CD4-positive, alpha-beta memory T cell (primary cell): Measurements from ENCODE around the gene BBX. TPM values are rescaled to one million over a fixed set of nuclear protein-coding genes. Genes with fewer than 3 reads are reported as not detected.

Experiments used
- CTCF ChIA-PET: fragments of 350-600 bp; sonication (Branson Sonifier 250); formaldehyde crosslinking; loops from one replicate; lab custom pipeline; 2021; ENCODE audit warnings: inconsistent platforms; ENCODE audit not compliant: partially characterized antibody; lab: Charles Lee
- POLR2A ChIA-PET: fragments of 350-600 bp; sonication (Branson Sonifier 250); formaldehyde crosslinking; loops from one replicate; lab custom pipeline; 2021; ENCODE audit not compliant: partially characterized antibody; lab: Charles Lee
- DNase-seq, 5 donors: peaks; one replicate each; pipeline versions ENCODE4 v3.0.0 to v3.0.0-alpha.2; 2020 to 2022; ENCODE audit warnings: mixed read lengths in 1 of 5
- H3K27ac ChIP-seq: one replicate; pipeline ENCODE4 v1.7.0; 2013; ENCODE audit warnings: low read depth, low read length
- H3K27me3 ChIP-seq: 2 replicates; pipeline ENCODE4 v1.7.0; 2013; ENCODE audit warnings: mild to moderate bottlenecking, low read length, moderate library complexity; ENCODE audit not compliant: insufficient read depth
- H3K36me3 ChIP-seq: 2 replicates; pipeline ENCODE4 v1.7.0; 2013; ENCODE audit warnings: mild to moderate bottlenecking, low read length, moderate library complexity; ENCODE audit not compliant: insufficient read depth
- H3K4me1 ChIP-seq: 2 replicates; pipeline ENCODE4 v1.7.0; 2013; ENCODE audit warnings: mild to moderate bottlenecking, low read length, moderate library complexity; ENCODE audit not compliant: insufficient read depth
- H3K4me3 ChIP-seq, 2 donors: one replicate each; pipeline ENCODE4 v1.7.0; 2013; ENCODE audit warnings: low read length in 2 of 2, mild to moderate bottlenecking in 1 of 2
- H3K9me3 ChIP-seq, 2 donors: one replicate each; pipeline ENCODE4 v1.7.0; 2013; ENCODE audit warnings: low read length in 2 of 2, control low read depth in 1 of 2; ENCODE audit not compliant: control insufficient read depth in 1 of 2
- H3K27ac Mint-ChIP-seq, 7 donors: one replicate each; pipeline ENCODE4 v1.8.0; 2020 to 2021; ENCODE audit warnings: mixed read lengths in 7 of 7, mild to moderate bottlenecking in 6 of 7, inconsistent platforms in 3 of 7, moderate library complexity in 3 of 7
- H3K27me3 Mint-ChIP-seq, 2 donors: one replicate each; pipeline ENCODE4 v1.8.0; 2020 to 2021; ENCODE audit warnings: mixed read lengths in 2 of 2
- H3K36me3 Mint-ChIP-seq, 2 donors: one replicate each; pipeline ENCODE4 v1.8.0; 2020 to 2021; ENCODE audit warnings: mixed read lengths in 2 of 2, inconsistent platforms in 1 of 2, mild to moderate bottlenecking in 1 of 2
- H3K4me1 Mint-ChIP-seq, 4 donors: one replicate each; pipeline ENCODE4 v1.8.0; 2020 to 2021; ENCODE audit warnings: mixed read lengths in 4 of 4, mild to moderate bottlenecking in 1 of 4
- H3K4me3 Mint-ChIP-seq, 8 donors: one replicate each; pipeline ENCODE4 v1.8.0; 2020 to 2021; ENCODE audit warnings: mixed read lengths in 8 of 8, mild to moderate bottlenecking in 7 of 8, moderate library complexity in 6 of 8, inconsistent platforms in 3 of 8
- H3K9me3 Mint-ChIP-seq, 8 donors: one replicate each; pipeline ENCODE4 v1.8.0; 2020 to 2021; ENCODE audit warnings: mixed read lengths in 8 of 8, mild to moderate bottlenecking in 5 of 8, inconsistent platforms in 3 of 8, moderate library complexity in 1 of 8
- intact Hi-C: fragments of 100-400 bp; cut with micrococcal nuclease; formaldehyde crosslinking; loops from one replicate; pipeline ENCODE4 v1.15.1; 2023
- polyA plus RNA-seq, 2 donors: library from polyadenylated mRNA; unstranded; fragments of 300-500 nt; fragmentation: Illumina TruSeq; gene quantifications; one replicate each; pipeline ENCODE4 v1.2.3, GENCODE V29; 2021
- total RNA-seq, 2 experiments: library from RNA; stranded (reverse); gene quantifications; one replicate each; pipeline ENCODE4 v1.2.3, GENCODE V29; 2021

Gene BBX
- total and polyA plus RNA-seq, 4 experiments from 2014 or later, result 85.4 to 101 (median 96.5) TPM

GRCh38 chr3:107654218-107654617 is 131.5 kb downstream of the BBX start:
- Histone ChIP-seq H3K27ac (no peak overlapping the region), H3K4me1 (no peaks in the 10 kb centered on the region), H3K9me3 (no peaks in the 10 kb centered on the region), H3K4me3 (no peak overlapping the region), H3K27me3 (no peaks in the 10 kb centered on the region), H3K36me3 (no peaks in the 10 kb centered on the region)
- Mint-ChIP-seq H3K4me3 (no peak overlapping the region), H3K36me3 (peaks cover 5 to 6% of the 10 kb centered on the region in 2 donors), H3K27ac (no peak overlapping the region), H3K27me3 (no peaks in the 10 kb centered on the region), H3K4me1 (peaks cover 18 to 20% (median 19%) of the 10 kb centered on the region in 4 donors), H3K9me3 (no peaks in the 10 kb centered on the region)
- ChIA-PET CTCF (no interaction called here), POLR2A (no interaction called here)
- DNase-seq, result no peak
- intact Hi-C loops, result no loop called here

DNA sequence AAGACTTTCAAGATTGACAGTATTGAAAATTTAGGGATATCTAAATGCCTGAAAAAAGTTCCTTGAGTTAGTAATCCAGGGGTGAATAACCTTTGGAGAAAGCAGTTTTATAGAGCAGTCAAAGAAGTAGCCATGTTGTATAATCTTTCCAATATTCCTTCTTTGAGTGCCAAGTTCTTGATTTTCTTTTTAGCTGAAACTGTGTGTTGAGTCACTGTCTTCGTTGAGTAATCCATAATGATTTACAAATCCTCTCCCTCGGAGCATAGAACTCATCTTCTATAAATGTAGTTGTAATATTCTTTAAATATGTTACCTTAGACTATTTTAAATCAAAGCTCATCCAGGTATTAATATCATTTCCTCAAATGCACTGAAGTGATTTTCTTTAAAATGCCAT is 135.2 kb downstream of the BBX start:
- Histone ChIP-seq H3K4me3 (no peak overlapping the region), H3K9me3 (no peaks in the 10 kb centered on the region), H3K36me3 (no peaks in the 10 kb centered on the region), H3K27ac (no peak overlapping the region), H3K27me3 (no peaks in the 10 kb centered on the region), H3K4me1 (peaks cover 17% of the 10 kb centered on the region)
- intact Hi-C loops, result no loop called here
- peak overlapping the region in 1 of 7 donors; percentile 1 for H3K27ac Mint-ChIP-seq
- no peak overlapping the region for H3K4me3 Mint-ChIP-seq
- no peaks in the 10 kb centered on the region for H3K27me3 Mint-ChIP-seq
- ChIA-PET CTCF (interaction anchor here (1.1 to 3.7 kb wide), 4 partner anchors 12 to 83 kb away, joined by 3 to 14 read pairs (median 5); no protein-coding TSS in a partner anchor), POLR2A (no interaction called here)
- DNase-seq, result no peak
- H3K9me3 Mint-ChIP-seq, result no peaks in the 10 kb centered on the region
- peaks cover 18 to 23% (median 21%) of the 10 kb centered on the region in 4 donors for H3K4me1 Mint-ChIP-seq
- H3K36me3 Mint-ChIP-seq, result no peaks in the 10 kb centered on the region

GRCh38 chr3:107660306-107660976 is 137.7 kb downstream of the BBX start:
- DNase-seq, result peak in 4 of 5 donors; percentile 19 to 36 (median 27)
- H3K4me3 ChIP-seq, result no peak overlapping the region
- H3K27ac ChIP-seq, result no peak overlapping the region
- no peaks in the 10 kb centered on the region for H3K27me3 Mint-ChIP-seq
- H3K4me1 Mint-ChIP-seq, result peaks cover 18 to 28% (median 22%) of the 10 kb centered on the region in 4 donors
- H3K27me3 ChIP-seq, result no peaks in the 10 kb centered on the region
- H3K27ac Mint-ChIP-seq, result no peak overlapping the region
- no peaks in the 10 kb centered on the region for H3K9me3 Mint-ChIP-seq
- H3K9me3 ChIP-seq, result no peaks in the 10 kb centered on the region
- POLR2A ChIA-PET, result interaction anchor here (0.6 to 1.5 kb wide), 2 partner anchors 16 to 22 kb away, joined by 3 read pairs; no protein-coding TSS in a partner anchor
- H3K4me3 Mint-ChIP-seq, result no peak overlapping the region
- no peaks in the 10 kb centered on the region for H3K36me3 Mint-ChIP-seq
- CTCF ChIA-PET, result interaction anchor here (0.8 to 6.0 kb wide), 18 partner anchors 8 to 817 kb away, joined by 3 to 54 read pairs (median 4); no protein-coding TSS in a partner anchor
- H3K4me1 ChIP-seq, result peaks cover 17% of the 10 kb centered on the region
- H3K36me3 ChIP-seq, result no peaks in the 10 kb centered on the region
- intact Hi-C loops, result loop anchor here (1.0 to 5.0 kb wide), 4 partner anchors 16 to 747 kb away; no protein-coding TSS in a partner anchor

DNA sequence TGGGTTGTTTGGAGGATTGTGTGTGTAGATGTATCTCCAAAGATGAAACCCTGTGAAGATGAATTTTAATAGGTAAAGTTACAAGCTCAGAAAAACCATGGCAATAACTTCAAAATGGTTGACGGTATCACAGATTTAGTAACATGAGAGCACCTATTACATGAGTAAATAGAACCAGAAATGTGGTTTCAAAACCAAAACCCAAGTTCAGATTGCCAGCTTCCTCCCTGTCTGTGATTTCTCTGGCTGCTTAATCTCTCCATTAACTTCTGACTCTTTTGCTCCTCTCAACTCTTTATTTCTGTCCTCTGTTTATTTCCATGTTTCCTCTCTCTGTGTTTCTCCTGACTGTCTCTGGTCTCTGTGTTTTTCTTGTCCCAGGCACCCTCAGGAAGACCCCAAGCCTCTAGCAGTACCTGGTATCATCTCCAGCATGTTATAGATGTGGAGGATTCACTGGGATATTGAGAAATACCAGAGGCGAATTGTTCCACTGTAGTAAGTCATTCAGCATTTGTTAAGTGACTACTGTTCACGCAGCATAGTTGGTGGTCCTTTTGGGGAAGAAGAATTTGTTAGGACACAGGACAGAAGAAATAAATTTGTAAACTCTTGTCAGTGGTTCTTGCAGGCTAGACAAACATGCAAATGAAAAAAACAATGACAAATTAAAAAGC is 138.8 kb downstream of the BBX start:
- no peaks in the 10 kb centered on the region for H3K27me3 Mint-ChIP-seq
- peaks cover 2 to 4% of the 10 kb centered on the region in 2 donors for H3K36me3 Mint-ChIP-seq
- no peak overlapping the region for H3K4me3 ChIP-seq
- peak overlapping the region in 4 of 8 donors; percentile 22 to 65 (median 31) for H3K4me3 Mint-ChIP-seq
- H3K9me3 ChIP-seq, result no peaks in the 10 kb centered on the region
- CTCF ChIA-PET, result interaction anchor here (0.8 to 6.0 kb wide), 13 partner anchors 9 to 267 kb away, joined by 3 to 54 read pairs (median 4); no protein-coding TSS in a partner anchor
- POLR2A ChIA-PET, result no interaction called here
- H3K9me3 Mint-ChIP-seq, result no peaks in the 10 kb centered on the region
- H3K36me3 ChIP-seq, result no peaks in the 10 kb centered on the region
- peak overlapping the region in 3 of 7 donors; percentile 53 to 74 (median 67) for H3K27ac Mint-ChIP-seq
- H3K4me1 ChIP-seq, result peaks cover 17% of the 10 kb centered on the region
- intact Hi-C loops, result loop anchor here (2.0 to 5.0 kb wide), 2 partner anchors 15 to 746 kb away; no protein-coding TSS in a partner anchor
- no peaks in the 10 kb centered on the region for H3K27me3 ChIP-seq
- peak in 1 of 5 donors; percentile 9 for DNase-seq
- no peak overlapping the region for H3K27ac ChIP-seq
- H3K4me1 Mint-ChIP-seq, result peaks cover 25 to 30% (median 28%) of the 10 kb centered on the region in 4 donors

GRCh38 chr3:107662124-107662507 is 139.4 kb downstream of the BBX start:
- Mint-ChIP-seq H3K4me3 (peak overlapping the region in 1 of 8 donors; percentile 24), H3K27me3 (no peaks in the 10 kb centered on the region), H3K4me1 (peaks cover 25 to 30% (median 26%) of the 10 kb centered on the region in 4 donors), H3K9me3 (no peaks in the 10 kb centered on the region), H3K27ac (peak overlapping the region in 1 of 7 donors; percentile 67), H3K36me3 (peaks cover 2 to 4% of the 10 kb centered on the region in 2 donors)
- H3K36me3 ChIP-seq, result no peaks in the 10 kb centered on the region
- DNase-seq, result no peak
- H3K9me3 ChIP-seq, result no peaks in the 10 kb centered on the region
- peaks cover 17% of the 10 kb centered on the region for H3K4me1 ChIP-seq
- intact Hi-C loops, result loop anchor here (5.0 kb wide), 1 partner anchor 745 kb away; no protein-coding TSS in a partner anchor
- no peak overlapping the region for H3K4me3 ChIP-seq
- H3K27ac ChIP-seq, result no peak overlapping the region
- CTCF ChIA-PET, result interaction anchor here (0.7 to 6.0 kb wide), 7 partner anchors 14 to 390 kb away, joined by 3 to 54 read pairs (median 3); no protein-coding TSS in a partner anchor
- H3K27me3 ChIP-seq, result no peaks in the 10 kb centered on the region
- POLR2A ChIA-PET, result no interaction called here

DNA sequence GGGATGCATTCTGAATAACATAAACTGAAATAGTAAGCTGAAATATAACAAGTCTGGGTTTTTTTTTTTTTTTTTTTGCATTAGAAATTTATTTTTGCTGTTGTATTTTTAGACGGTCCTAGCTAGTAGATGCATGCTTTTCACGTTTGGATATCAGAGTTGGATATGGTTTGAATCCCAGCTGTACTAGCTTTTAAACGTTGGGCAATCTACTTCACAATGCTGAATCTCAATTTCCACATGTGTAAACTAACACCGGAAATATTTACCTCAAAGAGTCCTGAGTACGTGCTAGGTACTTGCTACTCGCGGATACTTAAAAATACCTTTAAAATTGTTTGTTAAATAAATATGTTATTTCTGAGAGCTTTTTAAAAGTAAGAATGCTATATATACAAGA is 139.8 kb downstream of the BBX start:
- H3K27ac ChIP-seq, result no peak overlapping the region
- intact Hi-C loops, result loop anchor here (5.0 kb wide), 1 partner anchor 745 kb away; no protein-coding TSS in a partner anchor
- H3K4me1 Mint-ChIP-seq, result peaks cover 24 to 27% (median 26%) of the 10 kb centered on the region in 4 donors
- peaks cover 2 to 4% of the 10 kb centered on the region in 2 donors for H3K36me3 Mint-ChIP-seq
- H3K4me3 ChIP-seq, result no peak overlapping the region
- ChIA-PET CTCF (interaction anchor here (0.7 to 6.0 kb wide), 7 partner anchors 14 to 391 kb away, joined by 3 to 54 read pairs (median 3); no protein-coding TSS in a partner anchor), POLR2A (no interaction called here)
- DNase-seq, result no peak
- no peak overlapping the region for H3K4me3 Mint-ChIP-seq
- no peaks in the 10 kb centered on the region for H3K27me3 ChIP-seq
- H3K27ac Mint-ChIP-seq, result no peak overlapping the region
- H3K9me3 ChIP-seq, result no peaks in the 10 kb centered on the region
- H3K4me1 ChIP-seq, result peaks cover 17% of the 10 kb centered on the region
- H3K9me3 Mint-ChIP-seq, result no peaks in the 10 kb centered on the region
- no peaks in the 10 kb centered on the region for H3K27me3 Mint-ChIP-seq
- H3K36me3 ChIP-seq, result no peaks in the 10 kb centered on the region
